ENCODE measurements around the gene KLHL40.

DNA sequence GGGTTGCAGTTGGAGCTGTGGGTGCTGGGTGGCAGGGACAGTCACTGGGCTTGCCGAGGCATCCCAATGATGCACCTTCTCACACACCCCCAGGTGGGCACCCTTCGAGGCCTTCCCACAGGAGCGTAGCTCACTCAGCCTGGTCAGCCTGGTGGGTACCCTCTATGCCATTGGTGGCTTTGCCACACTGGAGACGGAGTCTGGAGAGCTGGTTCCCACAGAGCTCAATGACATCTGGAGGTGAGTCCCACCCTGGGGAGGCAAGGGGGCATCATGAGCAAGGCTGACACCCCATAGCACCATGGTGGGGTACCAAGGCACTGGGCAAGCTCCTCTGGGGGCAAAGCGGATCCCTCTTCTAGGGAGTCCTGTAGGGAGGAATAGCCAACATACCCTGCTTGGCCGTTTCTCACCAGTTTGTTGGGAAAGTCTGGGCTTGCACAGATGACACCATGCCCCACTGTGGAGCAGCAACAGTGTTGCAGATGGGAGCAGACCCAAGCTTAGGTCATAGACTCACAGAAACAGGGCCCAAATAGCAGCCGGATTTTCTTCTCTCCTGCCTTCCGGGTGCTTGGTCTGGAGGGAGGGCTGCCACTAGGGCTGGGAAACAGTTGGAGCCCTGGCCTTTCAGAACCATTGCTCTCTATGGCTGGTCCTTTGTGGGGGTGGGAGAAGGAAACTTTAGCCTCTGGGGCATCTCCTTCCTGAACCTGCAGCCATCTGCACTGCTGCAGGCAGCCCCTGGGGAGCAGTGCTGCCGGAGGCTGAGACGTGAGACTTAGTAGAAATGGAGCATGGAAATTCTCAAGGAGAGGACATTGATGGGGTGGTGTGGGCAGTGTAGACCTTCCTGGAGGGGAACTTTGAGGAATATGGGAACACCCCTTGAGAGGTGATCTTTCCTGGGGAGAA is 5.7 kb downstream of the KLHL40 start:
- TF ChIP-seq CTCF (IDR thresholded peaks at IDR 0.05; ENCODE audit: low read length) (no peak), EZH2 (optimal IDR thresholded peaks at IDR 0.05; ENCODE audit: low read depth, low read length) (no peak), EZH2phosphoT487 (IDR thresholded peaks at IDR 0.05; ENCODE audit: low read length) (no peak)
